Activated naive CD4-positive, alpha-beta T cell treated with anti-CD3 and anti-CD28 coated beads, Interleukin-2, amount 50 U/mL, for 72 hours (primary cell): ENCODE results near the gene LRIG3. TPM values are rescaled to one million over a fixed set of nuclear protein-coding genes. Genes with fewer than 3 reads are reported as not detected.
"Not testable (repeated sequence)": the region's sequence is repeated elsewhere in the genome, so short reads cannot be mapped to it uniquely, and the experiment has no call there.

ENCODE experiments used
- ATAC-seq, 2 donors: fragments of 150-1000 bp; cut with Tn5 transposase; 2 replicates each; pipeline ENCODE4 v1.10.0; 2021; ENCODE audit warnings: mild to moderate bottlenecking in 2 of 2, moderate library complexity in 2 of 2
- DNase-seq, 2 donors: peaks; one replicate each; pipeline ENCODE4 v3.0.0; 2021 to 2022; ENCODE audit warnings: low spot score in 2 of 2
- H3K27ac Mint-ChIP-seq, 2 donors: one replicate each; pipeline ENCODE4 v1.8.0; 2022; ENCODE audit warnings: mild to moderate bottlenecking in 2 of 2, mixed read lengths in 2 of 2
- H3K36me3 Mint-ChIP-seq, 2 donors: one replicate each; pipeline ENCODE4 v1.8.0; 2022; ENCODE audit warnings: mixed read lengths in 2 of 2
- H3K9me3 Mint-ChIP-seq, 2 donors: one replicate each; pipeline ENCODE4 v1.8.0; 2022; ENCODE audit warnings: mixed read lengths in 2 of 2
- total RNA-seq, 2 donors: library from RNA; stranded (reverse); gene quantifications; one replicate each; pipeline ENCODE4 v1.2.3, GENCODE V29; 2022

Gene LRIG3
- total RNA-seq, 2 donors from 2014 or later = not detected

GRCh38 chr12:58887068-58887467, 33.2 kb downstream of the LRIG3 start:
- no peak for DNase-seq
- H3K9me3 Mint-ChIP-seq = no peaks in the 10 kb centered on the region
- no peaks in the 10 kb centered on the region for H3K36me3 Mint-ChIP-seq
- no peak for ATAC-seq
- H3K27ac Mint-ChIP-seq = no peak overlapping the region

GRCh38 chr12:58886474-58886873, 33.8 kb downstream of the LRIG3 start:
- no peak for DNase-seq
- no peak overlapping the region for H3K27ac Mint-ChIP-seq
- no peaks in the 10 kb centered on the region for H3K9me3 Mint-ChIP-seq

GRCh38 chr12:58884916-58885315, 35.4 kb downstream of the LRIG3 start:
- ATAC-seq (no peak), DNase-seq (no peak)
- H3K27ac Mint-ChIP-seq = no peak overlapping the region
- no peaks in the 10 kb centered on the region for H3K9me3 Mint-ChIP-seq
- H3K36me3 Mint-ChIP-seq = no peaks in the 10 kb centered on the region

More at GRCh38 chr12:58886474-58886873, 33.8 kb downstream of the LRIG3 start:
- no peak for ATAC-seq
- no peaks in the 10 kb centered on the region for H3K36me3 Mint-ChIP-seq

GRCh38 chr12:58883576-58884334, 36.5 kb downstream of the LRIG3 start:
- H3K9me3 Mint-ChIP-seq = no peaks in the 10 kb centered on the region
- DNase-seq (no peak), ATAC-seq (no peak)
- no peak overlapping the region for H3K27ac Mint-ChIP-seq
- no peaks in the 10 kb centered on the region for H3K36me3 Mint-ChIP-seq

- Mint-ChIP-seq H3K36me3 (no peaks in the 10 kb centered on the region), H3K9me3 (no peaks in the 10 kb centered on the region), H3K27ac (no peak overlapping the region)
- ATAC-seq (no peak), DNase-seq (no peak)
These were observed 37.5 kb downstream of the LRIG3 start for GRCh38 chr12:58882826-58883225.

- Mint-ChIP-seq H3K27ac (no peak overlapping the region), H3K36me3 (no peaks in the 10 kb centered on the region), H3K9me3 (no peaks in the 10 kb centered on the region)
- no peak for DNase-seq
- no peak for ATAC-seq
These were observed 38.5 kb downstream of the LRIG3 start for GRCh38 chr12:58881816-58882215.

GRCh38 chr12:58880639-58881038, 39.7 kb downstream of the LRIG3 start:
- no peak for ATAC-seq
- no peak for DNase-seq
- Mint-ChIP-seq H3K9me3 (no peaks in the 10 kb centered on the region), H3K36me3 (no peaks in the 10 kb centered on the region), H3K27ac (no peak overlapping the region)

GRCh38 chr12:58877243-58877743, 43.0 kb downstream of the LRIG3 start:
- Mint-ChIP-seq H3K9me3 (no peaks in the 10 kb centered on the region), H3K27ac (no peak overlapping the region), H3K36me3 (no peaks in the 10 kb centered on the region)
- ATAC-seq (no peak), DNase-seq (no peak)

GRCh38 chr12:58873496-58873895, 46.8 kb downstream of the LRIG3 start:
- Mint-ChIP-seq H3K36me3 (no peaks in the 10 kb centered on the region), H3K27ac (no peak overlapping the region), H3K9me3 (no peaks in the 10 kb centered on the region)
- ATAC-seq (no peak), DNase-seq (no peak)

GRCh38 chr12:58871556-58871955, 48.7 kb downstream of the LRIG3 start:
- Mint-ChIP-seq H3K27ac (no peak overlapping the region), H3K9me3 (no peaks in the 10 kb centered on the region), H3K36me3 (no peaks in the 10 kb centered on the region)
- ATAC-seq = no peak
- no peak for DNase-seq

GRCh38 chr12:58870595-58870994, 49.7 kb downstream of the LRIG3 start:
- DNase-seq (no peak), ATAC-seq (no peak)
- no peaks in the 10 kb centered on the region for H3K9me3 Mint-ChIP-seq
- H3K36me3 Mint-ChIP-seq = no peaks in the 10 kb centered on the region
- H3K27ac Mint-ChIP-seq = no peak overlapping the region

- ATAC-seq = no peak
- no peak for DNase-seq
- Mint-ChIP-seq H3K9me3 (peaks cover 0 to 8% of the 10 kb centered on the region in 2 donors), H3K36me3 (peaks cover 0 to 4% of the 10 kb centered on the region in 2 donors), H3K27ac (no peak overlapping the region)
These were observed 59.5 kb downstream of the LRIG3 start for GRCh38 chr12:58860788-58861240.

GRCh38 chr12:58860056-58860787, 60.1 kb downstream of the LRIG3 start:
- Mint-ChIP-seq H3K9me3 (peaks cover 0 to 8% of the 10 kb centered on the region in 2 donors), H3K27ac (no peak overlapping the region), H3K36me3 (peaks cover 0 to 4% of the 10 kb centered on the region in 2 donors)
- DNase-seq = no peak
- ATAC-seq = no peak

- Mint-ChIP-seq H3K27ac (no peak overlapping the region), H3K9me3 (peaks cover 5 to 15% of the 10 kb centered on the region in 2 donors), H3K36me3 (peaks cover 0 to 4% of the 10 kb centered on the region in 2 donors)
- DNase-seq (no peak), ATAC-seq (no peak)
These were observed 62.3 kb downstream of the LRIG3 start for GRCh38 chr12:58858030-58858429.

- peaks cover 8 to 15% of the 10 kb centered on the region in 2 donors for H3K9me3 Mint-ChIP-seq
- H3K27ac Mint-ChIP-seq, H3K36me3 Mint-ChIP-seq, DNase-seq, ATAC-seq: not testable (repeated sequence)
These were observed 63.1 kb downstream of the LRIG3 start for GRCh38 chr12:58857206-58857605.

GRCh38 chr12:58855630-58856029, 64.7 kb downstream of the LRIG3 start:
- not testable (repeated sequence) for DNase-seq, ATAC-seq, H3K36me3 Mint-ChIP-seq, H3K27ac Mint-ChIP-seq
- peaks cover 18 to 20% of the 10 kb centered on the region in 2 donors for H3K9me3 Mint-ChIP-seq

GRCh38 chr12:58850826-58851225, 69.5 kb downstream of the LRIG3 start:
- DNase-seq (no peak), ATAC-seq (no peak)
- Mint-ChIP-seq H3K36me3 (no peaks in the 10 kb centered on the region), H3K27ac (no peak overlapping the region), H3K9me3 (peaks cover 15 to 20% of the 10 kb centered on the region in 2 donors)
